HCT116 (cell line): ENCODE measurements around the gene PNP. TPM values are rescaled to one million over a fixed set of nuclear protein-coding genes. Genes with fewer than 3 reads are reported as not detected.

ENCODE experiments used
- ATAC-seq: fragments of 200-7000 bp; cut with Tn5 transposase; 2 replicates; pipeline ENCODE4 v1.9.1; 2020; ENCODE audit warnings: mild to moderate bottlenecking, moderate library complexity
- BruUV-seq: library from RNA; stranded (reverse); fragments of 400-500 nt; replicated peaks from 2 replicates; lab custom pipeline; 2021; lab: Mats Ljungman, UMichigan
- CTCF ChIA-PET: fragments of 300-600 bp; sonication (Branson Sonifier 250); formaldehyde crosslinking; loops from one replicate; lab custom pipeline; 2021; ENCODE audit warnings: antibody characterized with exemption; lab: Charles Lee
- POLR2A ChIA-PET: fragments of 300-600, 350-600 bp; sonication (Branson Sonifier 250); formaldehyde crosslinking; loops from one replicate; lab custom pipeline; 2021; ENCODE audit warnings: antibody characterized with exemption; lab: Charles Lee
- RAD21 ChIA-PET, 2 experiments: fragments of 300-600 bp; sonication (Branson Sonifier 250); formaldehyde crosslinking; loops; one replicate each; lab custom pipeline; 2023; ENCODE audit warnings: low total read pairs in 2 of 2; ENCODE audit not compliant: uncharacterized antibody in 2 of 2, unreplicated experiment in 2 of 2, low non-redundant PET in 1 of 2; lab: Charles Lee
- DNase-seq: peaks from one replicate; pipeline ENCODE4 v3.0.0-alpha.2; 2010; ENCODE audit warnings: low read depth, low spot score
- H2AFZ ChIP-seq: fragments of 200-600 bp; shearing (Covaris generic), sonication (generic); 2 replicates; pipeline ENCODE4 v1.6.1; 2017; ENCODE audit warnings: low read depth, mixed run types, mixed read lengths, antibody characterized with exemption, low read length; ENCODE audit not compliant: poor library complexity, severe bottlenecking
- H3K27ac ChIP-seq: 2 replicates; pipeline ENCODE4 v1.5.1; 2012; ENCODE audit warnings: low read depth, low read length
- H3K27me3 ChIP-seq: fragments of 200-600 bp; sonication (generic); 2 replicates; pipeline ENCODE4 v1.6.1; 2016; ENCODE audit warnings: mixed run types, low read length, mixed read lengths; ENCODE audit not compliant: insufficient read depth
- H3K36me3 ChIP-seq, 2 experiments: fragments of 200-500 bp in 1 of 2; fragments of 200-600 bp in 1 of 2; sonication (Bioruptor generic) in 1 of 2; sonication (generic) in 1 of 2; 2 replicates each; pipeline versions ENCODE4 v1.5.1 to v1.6.1; 2014 to 2016; ENCODE audit warnings: low read length in 2 of 2, inconsistent platforms in 1 of 2, mixed read lengths in 1 of 2, mixed run types in 1 of 2; ENCODE audit not compliant: insufficient read depth in 2 of 2, control insufficient read depth in 1 of 2
- H3K4me1 ChIP-seq, 2 experiments: fragments of 200-600 bp in 1 of 2; sonication (generic) in 1 of 2; 2 replicates each; pipeline versions ENCODE4 v1.5.1 to v1.6.1; 2012 to 2017; ENCODE audit warnings: low read length in 2 of 2, inconsistent platforms in 1 of 2, mild to moderate bottlenecking in 1 of 2, mixed read lengths in 1 of 2, mixed run types in 1 of 2, moderate library complexity in 1 of 2; ENCODE audit not compliant: insufficient read depth in 2 of 2, control insufficient read depth in 1 of 2
- H3K4me2 ChIP-seq: fragments of 200-600 bp; sonication (generic); 2 replicates; pipeline ENCODE4 v1.6.1; 2017; ENCODE audit warnings: mixed run types, low read length, mixed read lengths
- H3K4me3 ChIP-seq, 2 experiments: fragments of 200-600 bp in 1 of 2; sonication (generic) in 1 of 2; replicated peaks in 1 of 2; 2 replicates each; pipeline ENCODE4 v1.5.1; 2011 to 2016; ENCODE audit warnings: low read length in 2 of 2, control low read depth in 1 of 2, low read depth in 1 of 2, mild to moderate bottlenecking in 1 of 2, mixed read lengths in 1 of 2, mixed run types in 1 of 2
- H3K79me2 ChIP-seq: fragments of 200-600 bp; sonication (generic); 2 replicates; pipeline ENCODE4 v1.6.1; 2017; ENCODE audit warnings: mild to moderate bottlenecking, mixed run types, low read length, moderate library complexity, mixed read lengths; ENCODE audit not compliant: insufficient read depth
- H3K9ac ChIP-seq: fragments of 200-600 bp; sonication (generic); 2 replicates; pipeline ENCODE4 v1.6.1; 2016; ENCODE audit warnings: low read length, mixed read lengths
- H3K9me2 ChIP-seq: fragments of 200-600 bp; sonication (generic), shearing (Covaris generic); 2 replicates; pipeline ENCODE4 v1.6.1; 2017; ENCODE audit warnings: mixed run types, mild to moderate bottlenecking, moderate library complexity; ENCODE audit not compliant: insufficient read depth
- H3K9me3 ChIP-seq, 2 experiments: fragments of 200-500 bp in 1 of 2; fragments of 200-600 bp in 1 of 2; sonication (Bioruptor generic) in 1 of 2; sonication (generic) in 1 of 2; 2 replicates each; pipeline ENCODE4 v1.6.1; 2014 to 2017; ENCODE audit warnings: low read length in 2 of 2, mixed read lengths in 2 of 2, inconsistent platforms in 1 of 2, low read depth in 1 of 2, mild to moderate bottlenecking in 1 of 2, mixed run types in 1 of 2, moderate library complexity in 1 of 2; ENCODE audit not compliant: control insufficient read depth in 1 of 2, insufficient read depth in 1 of 2
- H4K20me1 ChIP-seq: fragments of 200-600 bp; sonication (generic), shearing (Covaris generic); 2 replicates; pipeline ENCODE4 v1.6.1; 2017; ENCODE audit warnings: mixed run types, mild to moderate bottlenecking, moderate library complexity; ENCODE audit not compliant: insufficient read depth
- EGR1 ChIP-seq: IDR thresholded peaks from 2 replicates; pipeline ENCODE4 v1.6.1; 2012; ENCODE audit warnings: low read depth
- ELF1 ChIP-seq: IDR thresholded peaks from 2 replicates; pipeline ENCODE4 v1.6.1; 2012; ENCODE audit warnings: low read depth, borderline replicate concordance
- ZFX ChIP-seq: fragments of 450-650 bp; IDR thresholded peaks from 2 replicates; pipeline ENCODE4 v1.6.1; 2017
- ZNF274 ChIP-seq: fragments of 200-500 bp; sonication (Bioruptor generic); IDR thresholded peaks from 2 replicates; pipeline ENCODE4 v1.6.1; 2014; ENCODE audit warnings: mild to moderate bottlenecking, low read depth, low read length, inconsistent platforms
- intact Hi-C: fragments of 100-400 bp; cut with micrococcal nuclease; formaldehyde crosslinking; loops from 2 replicates; pipeline ENCODE4 v1.10.0; 2022
- total RNA-seq: library from RNA; stranded (reverse); gene quantifications from one replicate; pipeline ENCODE4 v1.2.1, GENCODE V29; 2021; ENCODE audit not compliant: unreplicated experiment
- TF ChIP-seq, protein P1 (sequence below): IDR thresholded peaks from 2 replicates; pipeline ENCODE4 v1.6.1; 2011; ENCODE audit warnings: mild to moderate bottlenecking, low read length, moderate library complexity; ENCODE audit not compliant: insufficient replicate concordance; ENCODE audit errors: extremely low read depth

The PNP gene
- total RNA-seq, 1 experiment from 2014 or later = 63.0 TPM

DNA sequence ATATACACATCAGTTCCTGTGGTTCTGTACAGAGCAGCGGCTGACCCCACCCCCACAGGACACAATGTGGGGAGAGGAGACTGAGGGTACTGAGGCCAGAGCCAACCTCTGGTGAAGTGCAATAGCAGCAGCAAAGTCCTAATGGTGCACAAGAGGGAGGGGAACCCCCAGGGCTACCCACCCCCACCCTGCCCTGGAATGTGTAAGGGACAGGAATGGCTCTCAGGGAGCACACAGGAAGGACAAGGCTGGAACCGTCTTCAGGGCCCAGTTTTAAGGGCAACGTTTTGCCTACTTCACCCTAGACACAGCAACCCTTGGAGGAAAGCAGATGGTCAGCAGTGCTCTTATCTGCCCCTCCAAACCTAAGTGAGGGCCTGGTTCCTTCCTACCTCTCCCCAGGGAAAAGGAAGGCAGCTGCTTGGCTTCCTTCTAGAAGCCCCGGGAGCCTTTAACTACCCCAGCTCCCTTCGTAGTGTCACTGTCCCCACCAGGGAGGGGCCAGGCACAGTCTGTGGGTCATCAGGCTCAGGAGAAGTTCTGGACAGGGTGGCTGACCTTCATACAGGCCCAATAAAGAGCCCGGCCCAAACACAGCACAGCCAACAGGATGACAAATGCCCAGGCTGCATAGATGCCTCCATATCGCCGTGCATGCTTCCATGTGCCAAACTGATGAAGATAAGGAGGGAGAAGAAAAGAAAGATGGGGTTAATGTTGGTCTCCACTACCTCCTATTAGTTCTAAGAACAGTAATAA is 11.0 kb upstream of the PNP start:
- POLR2A ChIA-PET = no interaction called here
- intact Hi-C loops = no loop called here
- ATAC-seq = no peak

More for the DNA sequence above, 11.0 kb upstream of the PNP start:
- no peak for TF ChIP-seq ZFX
- TF ChIP-seq ZNF274 = no peak
- TF ChIP-seq EGR1 = no peak
- TF ChIP-seq ELF1 = no peak
- TF ChIP-seq, protein P1, sequence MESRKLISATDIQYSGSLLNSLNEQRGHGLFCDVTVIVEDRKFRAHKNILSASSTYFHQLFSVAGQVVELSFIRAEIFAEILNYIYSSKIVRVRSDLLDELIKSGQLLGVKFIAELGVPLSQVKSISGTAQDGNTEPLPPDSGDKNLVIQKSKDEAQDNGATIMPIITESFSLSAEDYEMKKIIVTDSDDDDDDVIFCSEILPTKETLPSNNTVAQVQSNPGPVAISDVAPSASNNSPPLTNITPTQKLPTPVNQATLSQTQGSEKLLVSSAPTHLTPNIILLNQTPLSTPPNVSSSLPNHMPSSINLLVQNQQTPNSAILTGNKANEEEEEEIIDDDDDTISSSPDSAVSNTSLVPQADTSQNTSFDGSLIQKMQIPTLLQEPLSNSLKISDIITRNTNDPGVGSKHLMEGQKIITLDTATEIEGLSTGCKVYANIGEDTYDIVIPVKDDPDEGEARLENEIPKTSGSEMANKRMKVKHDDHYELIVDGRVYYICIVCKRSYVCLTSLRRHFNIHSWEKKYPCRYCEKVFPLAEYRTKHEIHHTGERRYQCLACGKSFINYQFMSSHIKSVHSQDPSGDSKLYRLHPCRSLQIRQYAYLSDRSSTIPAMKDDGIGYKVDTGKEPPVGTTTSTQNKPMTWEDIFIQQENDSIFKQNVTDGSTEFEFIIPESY = no peak
- ChIA-PET CTCF (no interaction called here), RAD21 (interaction anchor here in 1 of 2 experiments (0.6 kb wide), 1 partner anchor 115 kb away, joined by 3 read pairs; no protein-coding TSS in a partner anchor)
- Histone ChIP-seq H3K27me3 (no peaks in the 10 kb centered on the region), H3K79me2 (peaks cover 62% of the 10 kb centered on the region), H3K9me2 (no peaks in the 10 kb centered on the region), H3K9me3 (no peaks in the 10 kb centered on the region), H3K4me3 (no peak overlapping the region), H4K20me1 (no peaks in the 10 kb centered on the region), H3K4me2 (no peak overlapping the region), H3K9ac (no peak overlapping the region), H3K4me1 (peaks cover 28 to 36% of the 10 kb centered on the region in 2 experiments), H3K36me3 (peaks cover 25 to 36% of the 10 kb centered on the region in 2 experiments), H2AFZ (no peak overlapping the region), H3K27ac (no peak overlapping the region)
- BruUV-seq = no TSS peak
- no peak for DNase-seq
